Loucy (cell line): ENCODE data around the gene GAREM1.

Source experiments
- H2AFZ ChIP-seq: fragments of 200-600 bp; sonication (generic); 2 replicates; pipeline ENCODE4 v1.6.0; 2016; ENCODE audit warnings: antibody characterized with exemption, mild to moderate bottlenecking, low read length, moderate library complexity
- H3F3A ChIP-seq: fragments of 200-600 bp; 2 replicates; pipeline ENCODE4 v1.6.0; 2016; ENCODE audit warnings: antibody characterized with exemption, low read depth, mild to moderate bottlenecking
- H3K27me3 ChIP-seq: fragments of 200-600 bp; sonication (generic); 2 replicates; pipeline ENCODE4 v1.6.1; 2014; ENCODE audit warnings: low read length, mild to moderate bottlenecking; ENCODE audit not compliant: insufficient read depth, poor library complexity, severe bottlenecking
- H3K36me3 ChIP-seq: fragments of 200-600 bp; sonication (generic); 2 replicates; pipeline ENCODE4 v1.6.1; 2016; ENCODE audit warnings: low read length; ENCODE audit not compliant: insufficient read depth
- H3K4me1 ChIP-seq: fragments of 200-600 bp; sonication (generic); 2 replicates; pipeline ENCODE4 v1.5.1; 2014; ENCODE audit warnings: low read length, mild to moderate bottlenecking; ENCODE audit not compliant: insufficient read depth, poor library complexity, severe bottlenecking
- H3K4me2 ChIP-seq: fragments of 200-600 bp; sonication (generic); 2 replicates; pipeline ENCODE4 v1.6.0; 2014; ENCODE audit warnings: antibody characterized with exemption, low read length, low read depth, mild to moderate bottlenecking; ENCODE audit not compliant: poor library complexity, severe bottlenecking
- H3K4me3 ChIP-seq: fragments of 200-600 bp; sonication (generic); 2 replicates; pipeline ENCODE4 v1.5.1; 2014; ENCODE audit warnings: low read length, mild to moderate bottlenecking, mixed read lengths; ENCODE audit not compliant: poor library complexity, severe bottlenecking
- H3K79me2 ChIP-seq: fragments of 200-600 bp; sonication (generic); 2 replicates; pipeline ENCODE4 v1.6.1; 2014; ENCODE audit warnings: low read length; ENCODE audit not compliant: insufficient read depth
- H3K9ac ChIP-seq: fragments of 200-600 bp; sonication (generic); 2 replicates; pipeline ENCODE4 v1.6.0; 2014; ENCODE audit warnings: mild to moderate bottlenecking, low read depth, low read length, moderate library complexity; ENCODE audit not compliant: poor library complexity, severe bottlenecking
- H3K9me2 ChIP-seq: fragments of 200-600 bp; sonication (generic); replicated peaks from 2 replicates; pipeline ENCODE4 v1.6.1; 2016; ENCODE audit warnings: low read depth, low read length, mixed read lengths
- H3K9me3 ChIP-seq: fragments of 200-600 bp; sonication (generic); 2 replicates; pipeline ENCODE4 v1.6.1; 2014; ENCODE audit warnings: mild to moderate bottlenecking, antibody characterized with exemption, low read length, low read depth; ENCODE audit not compliant: insufficient read depth
- H4K20me1 ChIP-seq: fragments of 200-600 bp; sonication (generic); 2 replicates; pipeline ENCODE4 v1.6.0; 2014; ENCODE audit warnings: antibody characterized with exemption, low read length, mild to moderate bottlenecking; ENCODE audit not compliant: insufficient read depth, poor library complexity, severe bottlenecking
- EZH2phosphoT487 ChIP-seq: fragments of 200-600 bp; IDR thresholded peaks from 2 replicates; pipeline ENCODE4 v1.6.1; 2018; ENCODE audit warnings: antibody characterized with exemption, mild to moderate bottlenecking, moderate library complexity, borderline replicate concordance
- TF ChIP-seq, protein P1 (sequence below): fragments of 200-600 bp; sonication (generic); conservative IDR thresholded peaks from 2 replicates; pipeline ENCODE4 v1.5.1; 2014; ENCODE audit warnings: mild to moderate bottlenecking, antibody characterized with exemption, low read length

Gene GAREM1

DNA sequence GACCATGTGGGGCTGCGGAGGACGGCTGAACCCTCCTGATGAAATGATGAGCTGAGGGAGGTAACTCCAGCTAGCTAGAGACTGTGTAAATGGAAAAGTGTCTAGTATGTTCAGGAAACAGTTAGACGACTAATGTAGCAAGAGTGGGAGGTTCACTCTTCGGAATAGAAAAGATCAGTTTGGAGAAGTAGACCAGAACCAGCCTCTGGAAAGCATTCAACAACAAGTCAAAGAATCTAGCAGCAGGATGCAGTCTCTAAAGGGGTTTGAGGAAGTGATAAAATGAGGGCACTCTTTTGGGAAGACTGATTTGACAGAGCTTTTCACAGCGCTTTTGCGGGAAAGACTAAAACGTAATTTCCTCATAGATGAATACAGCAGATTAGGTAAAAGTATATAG, 79.6 kb downstream of the GAREM1 start:
- Histone ChIP-seq H3K9me3 (no peaks in the 10 kb centered on the region), H3K9ac (no peak overlapping the region), H3K79me2 (no peaks in the 10 kb centered on the region), H4K20me1 (no peaks in the 10 kb centered on the region), H3K4me1 (no peaks in the 10 kb centered on the region), H3K4me2 (no peak overlapping the region), H3F3A (no peaks in the 10 kb centered on the region), H3K36me3 (no peaks in the 10 kb centered on the region), H2AFZ (no peak overlapping the region), H3K9me2 (no peaks in the 10 kb centered on the region), H3K4me3 (no peak overlapping the region), H3K27me3 (no peaks in the 10 kb centered on the region)
- no peak for TF ChIP-seq EZH2phosphoT487
- TF ChIP-seq, protein P1, sequence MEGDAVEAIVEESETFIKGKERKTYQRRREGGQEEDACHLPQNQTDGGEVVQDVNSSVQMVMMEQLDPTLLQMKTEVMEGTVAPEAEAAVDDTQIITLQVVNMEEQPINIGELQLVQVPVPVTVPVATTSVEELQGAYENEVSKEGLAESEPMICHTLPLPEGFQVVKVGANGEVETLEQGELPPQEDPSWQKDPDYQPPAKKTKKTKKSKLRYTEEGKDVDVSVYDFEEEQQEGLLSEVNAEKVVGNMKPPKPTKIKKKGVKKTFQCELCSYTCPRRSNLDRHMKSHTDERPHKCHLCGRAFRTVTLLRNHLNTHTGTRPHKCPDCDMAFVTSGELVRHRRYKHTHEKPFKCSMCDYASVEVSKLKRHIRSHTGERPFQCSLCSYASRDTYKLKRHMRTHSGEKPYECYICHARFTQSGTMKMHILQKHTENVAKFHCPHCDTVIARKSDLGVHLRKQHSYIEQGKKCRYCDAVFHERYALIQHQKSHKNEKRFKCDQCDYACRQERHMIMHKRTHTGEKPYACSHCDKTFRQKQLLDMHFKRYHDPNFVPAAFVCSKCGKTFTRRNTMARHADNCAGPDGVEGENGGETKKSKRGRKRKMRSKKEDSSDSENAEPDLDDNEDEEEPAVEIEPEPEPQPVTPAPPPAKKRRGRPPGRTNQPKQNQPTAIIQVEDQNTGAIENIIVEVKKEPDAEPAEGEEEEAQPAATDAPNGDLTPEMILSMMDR: no peak

DNA sequence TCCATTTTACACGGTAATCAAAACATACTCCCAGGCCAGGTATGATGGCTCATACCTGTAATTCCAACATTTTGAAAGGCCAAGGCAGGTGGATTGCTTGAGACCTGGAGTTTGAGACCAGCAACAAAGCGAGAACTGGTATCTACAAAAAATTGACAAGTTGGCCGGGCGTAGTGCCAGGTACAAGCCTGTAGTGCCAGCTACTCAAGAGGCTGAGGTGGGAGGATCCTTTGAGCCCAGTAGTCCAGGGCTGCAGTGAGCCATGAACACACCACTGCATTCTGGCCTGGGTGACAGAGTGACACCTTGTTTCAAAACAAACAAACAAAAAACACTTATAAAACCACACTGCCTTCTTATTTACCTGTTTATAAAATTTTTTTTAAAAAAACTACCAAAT, 80.8 kb downstream of the GAREM1 start:
- Histone ChIP-seq H3K9me2 (no peaks in the 10 kb centered on the region), H3K27me3 (no peaks in the 10 kb centered on the region), H3K4me3 (no peak overlapping the region), H3K79me2 (no peaks in the 10 kb centered on the region), H3K4me2 (no peak overlapping the region), H4K20me1 (no peaks in the 10 kb centered on the region), H3F3A (no peaks in the 10 kb centered on the region), H3K9me3 (no peaks in the 10 kb centered on the region), H3K9ac (no peak overlapping the region), H3K4me1 (no peaks in the 10 kb centered on the region), H2AFZ (no peak overlapping the region), H3K36me3 (no peaks in the 10 kb centered on the region)
- no peak for TF ChIP-seq EZH2phosphoT487
- TF ChIP-seq, protein P1: no peak

DNA sequence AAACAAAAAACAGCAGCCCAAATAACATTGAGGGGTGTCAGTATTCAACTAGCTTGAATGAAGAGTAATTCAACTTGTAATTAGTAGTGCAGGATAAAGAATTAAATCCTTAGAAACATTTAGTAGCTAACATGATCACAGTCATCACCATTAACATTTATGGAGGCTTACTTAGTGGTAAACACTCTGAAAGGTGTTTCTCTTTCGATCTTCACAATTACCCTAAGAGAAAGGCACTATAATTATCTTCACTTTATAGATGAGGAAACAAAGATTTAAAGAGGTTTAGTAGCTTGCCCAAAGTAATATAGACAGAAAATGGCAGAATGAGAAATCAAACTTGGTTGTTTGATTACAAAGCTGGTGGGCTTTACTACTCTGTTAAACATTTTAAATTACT, 81.5 kb downstream of the GAREM1 start:
- Histone ChIP-seq H4K20me1 (no peaks in the 10 kb centered on the region), H3K4me1 (no peaks in the 10 kb centered on the region), H3K79me2 (no peaks in the 10 kb centered on the region), H2AFZ (no peak overlapping the region), H3K9ac (no peak overlapping the region), H3K9me3 (no peaks in the 10 kb centered on the region), H3K36me3 (no peaks in the 10 kb centered on the region), H3K27me3 (no peaks in the 10 kb centered on the region), H3K4me3 (no peak overlapping the region), H3K4me2 (no peak overlapping the region), H3K9me2 (no peaks in the 10 kb centered on the region), H3F3A (no peaks in the 10 kb centered on the region)
- no peak for TF ChIP-seq EZH2phosphoT487
- TF ChIP-seq, protein P1: no peak
